Cardiac fibroblast (primary cell): ENCODE data around the gene LY9.

Experiments used
- DNase-seq, 2 donors: peaks; one replicate each; pipeline versions ENCODE4 v3.0.0 to v3.0.0-alpha.2; 2010; ENCODE audit warnings: low read depth in 2 of 2
- H3K4me3 ChIP-seq, 2 donors: replicated peaks in 1 of 2; 1 replicate in 1 of 2; 2 replicates in 1 of 2; pipeline ENCODE4 v1.5.1; 2011; ENCODE audit warnings: low read depth in 2 of 2, low read length in 2 of 2, mild to moderate bottlenecking in 2 of 2, moderate library complexity in 1 of 2
- CTCF ChIP-seq: IDR thresholded peaks from one replicate; pipeline ENCODE4 v1.5.1; 2011; ENCODE audit warnings: low read depth, mild to moderate bottlenecking, low read length, inconsistent platforms

Gene LY9

GRCh38 chr1:160829766-160830165 lies 33.8 kb downstream of the LY9 start:
- no peak for TF ChIP-seq CTCF
- no peak for DNase-seq
- no peak overlapping the region for H3K4me3 ChIP-seq

GRCh38 chr1:160830321-160831153 lies 34.6 kb downstream of the LY9 start:
- TF ChIP-seq CTCF, result peak; percentile 45
- no peak overlapping the region for H3K4me3 ChIP-seq
- DNase-seq, result peak; percentile 21 to 39

- peak; percentile 12 to 54 for DNase-seq
- no peak overlapping the region for H3K4me3 ChIP-seq
- TF ChIP-seq CTCF, result peak; percentile 25
Observed at GRCh38 chr1:160834945-160835565, 39.1 kb downstream of the LY9 start.

GRCh38 chr1:160835751-160836150 lies 39.8 kb downstream of the LY9 start:
- no peak for DNase-seq
- TF ChIP-seq CTCF, result no peak
- no peak overlapping the region for H3K4me3 ChIP-seq

GRCh38 chr1:160836561-160836960 lies 40.6 kb downstream of the LY9 start:
- no peak overlapping the region for H3K4me3 ChIP-seq
- no peak for DNase-seq
- no peak for TF ChIP-seq CTCF

GRCh38 chr1:160836981-160837557 lies 41.1 kb downstream of the LY9 start:
- H3K4me3 ChIP-seq, result no peak overlapping the region
- DNase-seq, result peak in 1 of 2 donors; percentile 66
- TF ChIP-seq CTCF, result no peak
